Measurements from ENCODE around the gene TRAPPC2L.

GRCh38 chr16:88864099-88864498, 7.2 kb downstream of the TRAPPC2L start:
- no peak for TF ChIP-seq TARDBP (IDR thresholded peaks at IDR 0.05)
- no peak for TF ChIP-seq SP1 (IDR thresholded peaks at IDR 0.05)
- no peak for TF ChIP-seq SUZ12 (IDR thresholded peaks at IDR 0.05)
- TF ChIP-seq PKNOX1 (IDR thresholded peaks at IDR 0.05) = no peak
- TF ChIP-seq CTBP1 (IDR thresholded peaks at IDR 0.05; ENCODE audit: borderline replicate concordance) = no peak
- no peak for TF ChIP-seq HDGF (IDR thresholded peaks at IDR 0.05; ENCODE audit: borderline replicate concordance)
- TF ChIP-seq ZNF384 (IDR thresholded peaks at IDR 0.05) = no peak
- TF ChIP-seq FOXA1 (IDR thresholded peaks at IDR 0.05) = no peak
- TF ChIP-seq ELF4 (IDR thresholded peaks at IDR 0.05) = no peak
- no peak for TF ChIP-seq FOXM1 (IDR thresholded peaks at IDR 0.05; ENCODE audit: borderline replicate concordance)

Data from HEK293T (cell line).